Colonic mucosa (tissue), 4 donors: Measurements from ENCODE around the gene DCUN1D1. TPM values are rescaled to one million over a fixed set of nuclear protein-coding genes. Genes with fewer than 3 reads are reported as not detected.

Experiments
- DNase-seq: peaks from one replicate; pipeline ENCODE4 v3.0.0-alpha.2; 2020
- H3K27ac ChIP-seq: fragments of 200-600 bp; one replicate; pipeline ENCODE4 v1.8.0; 2021
- H3K27me3 ChIP-seq: fragments of 200-600 bp; one replicate; pipeline ENCODE4 v1.8.0; 2021
- H3K36me3 ChIP-seq: fragments of 200-600 bp; one replicate; pipeline ENCODE4 v1.8.0; 2021
- H3K4me1 ChIP-seq: fragments of 200-600 bp; one replicate; pipeline ENCODE4 v1.8.0; 2021; ENCODE audit warnings: mild to moderate bottlenecking
- H3K4me3 ChIP-seq: fragments of 200-600 bp; one replicate; pipeline ENCODE4 v1.8.0; 2021
- H3K9ac ChIP-seq, 2 donors: one replicate each; pipeline ENCODE4 v1.7.0; 2013; ENCODE audit warnings: control low read depth in 2 of 2, low read depth in 2 of 2, low read length in 2 of 2
- H3K9me3 ChIP-seq: fragments of 200-600 bp; one replicate; pipeline ENCODE4 v1.8.0; 2021
- CTCF ChIP-seq: fragments of 200-600 bp; IDR thresholded peaks from one replicate; pipeline ENCODE4 v1.8.0; 2022; ENCODE audit warnings: antibody characterized with exemption, mild to moderate bottlenecking
- intact Hi-C: fragments of 100-400 bp; cut with DNase I; formaldehyde crosslinking; loops from one replicate; pipeline ENCODE4 v1.14.1; 2022
- total RNA-seq, 2 donors: library from RNA; stranded (reverse); fragmentation: NEBNext Ultra II Directional in 1 of 2; extraction: Animal tissue kit (Norgen Biotek cat#: 25700) in 1 of 2; gene quantifications; one replicate each; pipeline ENCODE4 v1.2.1, GENCODE V29; 2021
- donor health status: healthy.
- donor health status: DM: no; HTN: no; CAD: no.
- donor health status: DM: no; HTN: no; CAD: no.

The DCUN1D1 gene
- total RNA-seq, result 10 to 100 TPM; 38.9 to 56.6 TPM

- intact Hi-C loops, result loop anchor here (5.0 kb wide), 1 partner anchor 117 kb away; the partner anchor contains the start of gene MCCC1
- H3K27ac ChIP-seq, result peak within 1 kb of the TSS; percentile 75
- DNase-seq, result peak; percentile 90
Observed at GRCh38 chr3:182980204-182981037, at the start of gene DCUN1D1. Gene DCUN1D1, minus strand, starts transcription at chr3:182980538. Its CDS starts 49 bp downstream, at chr3:182980489.

GRCh38 chr3:183028416-183028815 is 48.1 kb upstream of the DCUN1D1 start:
- H3K9me3 ChIP-seq, result no peaks in the 10 kb centered on the region
- no peak overlapping the region for H3K9ac ChIP-seq
- H3K4me3 ChIP-seq, result no peak overlapping the region
- H3K4me1 ChIP-seq, result no peaks in the 10 kb centered on the region
- intact Hi-C loops, result no loop called here
- no peak for DNase-seq
- no peaks in the 10 kb centered on the region for H3K27me3 ChIP-seq
- TF ChIP-seq CTCF, result no peak
- H3K27ac ChIP-seq, result no peak overlapping the region
- H3K36me3 ChIP-seq, result no peaks in the 10 kb centered on the region

More at GRCh38 chr3:182980204-182981037, at the start of gene DCUN1D1:
- Histone ChIP-seq H3K9me3 (no peaks in the 10 kb centered on the region), H3K9ac (peak within 1 kb of the TSS; percentile 82 to 83), H3K36me3 (no peaks in the 10 kb centered on the region), H3K27me3 (no peaks in the 10 kb centered on the region), H3K4me1 (peaks cover 4% of the 10 kb centered on the region), H3K4me3 (peak within 1 kb of the TSS; percentile 96)
- TF ChIP-seq CTCF, result no peak

GRCh38 chr3:183027276-183027675 is 46.9 kb upstream of the DCUN1D1 start:
- Histone ChIP-seq H3K4me1 (no peaks in the 10 kb centered on the region), H3K9me3 (no peaks in the 10 kb centered on the region), H3K9ac (no peak overlapping the region), H3K4me3 (no peak overlapping the region), H3K36me3 (no peaks in the 10 kb centered on the region), H3K27me3 (no peaks in the 10 kb centered on the region), H3K27ac (no peak overlapping the region)
- DNase-seq, result no peak
- intact Hi-C loops, result no loop called here
- no peak for TF ChIP-seq CTCF

GRCh38 chr3:183022936-183023516 is 42.7 kb upstream of the DCUN1D1 start:
- H3K36me3 ChIP-seq, result no peaks in the 10 kb centered on the region
- H3K27ac ChIP-seq, result no peak overlapping the region
- H3K9me3 ChIP-seq, result no peaks in the 10 kb centered on the region
- no peak overlapping the region for H3K9ac ChIP-seq
- DNase-seq, result no peak
- no peaks in the 10 kb centered on the region for H3K4me1 ChIP-seq
- no peaks in the 10 kb centered on the region for H3K27me3 ChIP-seq
- no peak overlapping the region for H3K4me3 ChIP-seq
- TF ChIP-seq CTCF, result no peak
- intact Hi-C loops, result no loop called here

GRCh38 chr3:183018421-183019192 is 38.3 kb upstream of the DCUN1D1 start:
- TF ChIP-seq CTCF, result no peak
- intact Hi-C loops, result no loop called here

More at GRCh38 chr3:183018421-183019192, 38.3 kb upstream of the DCUN1D1 start:
- no peaks in the 10 kb centered on the region for H3K9me3 ChIP-seq
- H3K4me1 ChIP-seq, result no peaks in the 10 kb centered on the region
- no peak overlapping the region for H3K4me3 ChIP-seq
- DNase-seq, result no peak
- no peak overlapping the region for H3K9ac ChIP-seq
- no peak overlapping the region for H3K27ac ChIP-seq
- no peaks in the 10 kb centered on the region for H3K27me3 ChIP-seq
- no peaks in the 10 kb centered on the region for H3K36me3 ChIP-seq
